Left lung (tissue), 10 donors: ENCODE measurements around the gene MED28. TPM values are rescaled to one million over a fixed set of nuclear protein-coding genes. Genes with fewer than 3 reads are reported as not detected.

Experiments
- ATAC-seq: fragments of 200-7000 bp; cut with Tn5 transposase; one replicate; pipeline ENCODE4 v1.9.1; 2020; ENCODE audit warnings: moderate library complexity
- DNase-seq, 4 donors: peaks; one replicate each; pipeline ENCODE4 v3.0.0-alpha.2; 2013 to 2020
- H3K27ac ChIP-seq, 2 donors: fragments of 200-600 bp; sonication (generic) in 1 of 2; one replicate each; pipeline versions ENCODE4 v1.5.0 to v1.8.0; 2020 to 2021
- H3K27me3 ChIP-seq, 2 donors: fragments of 200-600 bp; sonication (generic) in 1 of 2; one replicate each; pipeline versions ENCODE4 v1.5.0 to v1.8.0; 2020 to 2021
- H3K36me3 ChIP-seq, 2 donors: fragments of 200-600 bp; sonication (generic) in 1 of 2; one replicate each; pipeline versions ENCODE4 v1.5.0 to v1.8.0; 2020 to 2021
- H3K4me1 ChIP-seq, 2 donors: fragments of 200-600 bp; one replicate each; pipeline ENCODE4 v1.8.0; 2021
- H3K4me3 ChIP-seq, 2 donors: fragments of 200-600 bp; sonication (generic) in 1 of 2; one replicate each; pipeline versions ENCODE4 v1.5.0 to v1.8.0; 2020 to 2021; ENCODE audit warnings: mild to moderate bottlenecking in 1 of 2
- H3K9me3 ChIP-seq, 2 donors: fragments of 200-600 bp; sonication (generic) in 1 of 2; one replicate each; pipeline versions ENCODE4 v1.5.0 to v1.8.0; 2020 to 2021
- CTCF ChIP-seq, 2 donors: fragments of 200-600 bp; sonication (generic) in 1 of 2; IDR thresholded peaks; one replicate each; pipeline versions ENCODE4 v1.5.0 to v1.8.0; 2021; ENCODE audit warnings: antibody characterized with exemption in 2 of 2
- intact Hi-C, 2 donors: fragments of 100-400 bp; cut with DNase I; formaldehyde crosslinking; loops; one replicate each; pipeline versions ENCODE4 v1.11.2 to v1.14.2; 2022
- polyA plus RNA-seq, 6 donors: library from polyadenylated mRNA; unstranded; fragments of 120-200 nt; gene quantifications; one replicate each; pipeline ENCODE4 v1.2.1, GENCODE V29; 2013; ENCODE audit not compliant: insufficient read length in 6 of 6
- total RNA-seq, 2 donors: library from RNA; stranded (reverse); fragmentation: NEBNext Ultra II Directional; extraction: Animal tissue kit (Norgen Biotek cat#: 25700); gene quantifications; one replicate each; pipeline ENCODE4 v1.2.1, GENCODE V29; 2021
- donor health status: DM: no; HTN: yes; CAD: no.
- donor health status: DM: no; HTN: no; CAD: no.

Gene MED28
- total and polyA plus RNA-seq, 8 donors, result 41.1 to 73.6 (median 69.2) TPM

DNA sequence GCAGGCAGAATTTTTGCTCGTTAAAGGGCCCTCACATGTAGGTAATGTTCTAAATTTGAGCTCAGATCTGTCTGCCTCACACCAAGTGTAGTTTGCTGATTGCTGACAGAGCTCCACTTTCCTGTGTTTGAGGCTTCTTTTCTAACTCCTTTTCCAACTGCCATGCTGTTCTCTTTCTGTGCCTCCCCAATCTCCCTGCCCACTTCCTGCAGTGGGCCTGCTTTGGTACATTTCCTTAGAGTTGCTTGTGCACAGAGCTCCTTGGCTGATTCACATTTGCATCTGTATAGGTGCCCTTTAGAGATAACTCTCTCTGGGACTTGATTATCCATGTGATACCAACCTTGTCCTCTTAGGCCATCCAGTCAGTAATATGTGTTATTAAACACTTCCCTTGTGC lies 4.5 kb downstream of the MED28 start:
- Histone ChIP-seq H3K27me3 (no peaks in the 10 kb centered on the region), H3K9me3 (no peaks in the 10 kb centered on the region), H3K4me1 (peaks cover 12 to 45% of the 10 kb centered on the region in 2 donors), H3K27ac (no peak overlapping the region), H3K36me3 (peaks cover 0 to 74% of the 10 kb centered on the region in 2 donors), H3K4me3 (no peak overlapping the region)
- intact Hi-C loops, result no loop called here
- ATAC-seq (no peak), DNase-seq (no peak)
- no peak for TF ChIP-seq CTCF (IDR thresholded peaks at IDR 0.05)

DNA sequence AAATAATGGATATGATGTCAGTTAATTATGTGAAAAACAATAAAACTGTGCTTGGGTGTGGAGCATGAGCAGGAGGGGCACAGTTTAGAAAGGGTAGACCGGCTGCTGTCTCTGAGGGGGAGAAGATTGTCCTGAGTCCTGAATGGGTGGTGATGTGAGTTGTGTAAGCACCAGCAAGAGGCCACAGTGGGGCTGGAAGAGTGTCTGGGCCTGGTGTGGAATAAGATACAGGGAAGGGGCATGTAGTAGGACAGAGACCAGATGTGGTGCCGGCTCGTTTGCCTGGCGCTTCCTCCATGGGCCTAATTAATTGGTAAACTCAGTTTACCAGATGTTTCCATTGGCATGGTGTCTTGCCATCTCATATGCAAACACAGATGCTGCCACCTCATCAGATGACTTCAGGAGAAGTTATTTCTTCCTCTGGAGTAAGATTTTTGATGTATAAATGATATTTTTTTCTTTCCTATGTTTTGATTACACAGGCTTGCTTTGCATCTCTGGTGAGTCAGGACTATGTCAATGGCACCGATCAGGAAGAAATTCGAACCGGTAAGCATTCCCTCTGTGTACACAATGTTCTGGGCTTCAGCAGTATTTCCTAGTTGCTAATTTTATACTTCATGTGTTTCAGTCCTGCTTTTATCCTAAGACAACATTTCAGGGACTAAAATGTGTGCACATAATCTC lies 5.1 kb downstream of the MED28 start:
- ATAC-seq (no peak), DNase-seq (no peak)
- Histone ChIP-seq H3K36me3 (peaks cover 0 to 80% of the 10 kb centered on the region in 2 donors), H3K9me3 (no peaks in the 10 kb centered on the region), H3K4me3 (no peak overlapping the region), H3K4me1 (peaks cover 12 to 45% of the 10 kb centered on the region in 2 donors), H3K27ac (no peak overlapping the region), H3K27me3 (no peaks in the 10 kb centered on the region)
- intact Hi-C loops, result no loop called here
- TF ChIP-seq CTCF (IDR thresholded peaks at IDR 0.05), result no peak

DNA sequence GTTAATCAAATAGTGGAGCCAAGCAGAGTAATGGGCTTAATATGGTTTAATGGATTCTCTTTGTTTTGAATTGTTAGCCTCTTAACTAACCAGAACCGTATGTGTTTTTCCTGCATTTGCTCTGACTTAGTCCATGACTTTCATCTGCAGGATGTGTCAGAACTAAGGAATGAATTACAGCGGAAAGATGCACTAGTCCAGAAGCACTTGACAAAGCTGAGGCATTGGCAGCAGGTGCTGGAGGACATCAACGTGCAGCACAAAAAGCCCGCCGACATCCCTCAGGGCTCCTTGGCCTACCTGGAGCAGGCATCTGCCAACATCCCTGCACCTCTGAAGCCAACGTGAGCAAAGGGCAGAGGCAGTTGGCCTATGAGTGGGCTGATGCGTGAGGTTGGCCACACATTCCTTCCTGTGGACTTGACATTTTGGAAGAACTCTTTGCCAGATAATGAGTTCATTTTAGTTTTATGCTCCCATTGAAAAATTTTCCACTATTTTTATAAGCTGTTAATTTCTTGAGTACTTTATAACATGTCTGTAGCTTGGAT lies 9.1 kb downstream of the MED28 start:
- Histone ChIP-seq H3K4me3 (no peak overlapping the region), H3K27me3 (no peaks in the 10 kb centered on the region), H3K4me1 (peaks cover 0 to 10% of the 10 kb centered on the region in 2 donors), H3K36me3 (peaks cover 0 to 99% of the 10 kb centered on the region in 2 donors), H3K27ac (no peak overlapping the region), H3K9me3 (no peaks in the 10 kb centered on the region)
- DNase-seq (no peak), ATAC-seq (no peak)
- TF ChIP-seq CTCF (IDR thresholded peaks at IDR 0.05), result no peak
- intact Hi-C loops, result no loop called here

DNA sequence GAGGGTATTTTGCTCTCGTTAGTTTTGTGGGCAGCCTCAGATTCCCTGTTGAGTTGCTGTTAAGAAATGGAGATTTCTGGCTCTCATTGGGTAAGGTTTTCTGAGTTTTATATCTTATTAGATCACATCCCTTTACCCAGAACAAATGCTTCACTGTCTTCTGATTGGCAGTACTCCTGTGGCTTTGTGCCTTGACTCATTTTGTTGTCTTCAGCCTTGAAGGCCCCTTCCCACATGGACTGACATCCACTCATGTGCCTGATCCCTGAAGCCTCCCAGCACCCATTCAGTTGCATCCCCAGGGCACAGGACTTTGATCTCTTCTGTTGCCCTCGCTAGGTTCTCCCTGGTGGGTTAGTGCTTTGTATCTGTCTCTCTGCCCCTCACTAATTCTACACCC lies 10.4 kb downstream of the MED28 start:
- H3K36me3 ChIP-seq, result peaks cover 0 to 99% of the 10 kb centered on the region in 2 donors
- no peak overlapping the region for H3K27ac ChIP-seq
- H3K9me3 ChIP-seq, result no peaks in the 10 kb centered on the region
- no peaks in the 10 kb centered on the region for H3K4me1 ChIP-seq
- ATAC-seq (no peak), DNase-seq (no peak)
- intact Hi-C loops, result no loop called here
- no peaks in the 10 kb centered on the region for H3K27me3 ChIP-seq
- H3K4me3 ChIP-seq, result no peak overlapping the region
- TF ChIP-seq CTCF (IDR thresholded peaks at IDR 0.05), result no peak

GRCh38 chr4:17630228-17630627 lies 15.8 kb downstream of the MED28 start:
- Histone ChIP-seq H3K27me3 (no peaks in the 10 kb centered on the region), H3K4me1 (no peaks in the 10 kb centered on the region), H3K9me3 (no peaks in the 10 kb centered on the region), H3K27ac (no peak overlapping the region), H3K4me3 (no peak overlapping the region), H3K36me3 (peaks cover 0 to 99% of the 10 kb centered on the region in 2 donors)
- TF ChIP-seq CTCF (IDR thresholded peaks at IDR 0.05), result no peak
- DNase-seq (no peak), ATAC-seq (no peak)
- intact Hi-C loops, result no loop called here
